HG03039 (cell line): Measurements from ENCODE around the gene EIF4EBP2.

Experiments used
- ATAC-seq: cut with Tn5 transposase; IDR thresholded peaks from one replicate; pipeline ENCODE4 v1.9.1; 2021; ENCODE audit warnings: mild to moderate bottlenecking, moderate library complexity; ENCODE audit not compliant: unreplicated experiment

EIF4EBP2 gene

GRCh38 chr10:70404036-70404786 is at the start of gene EIF4EBP2:
Gene EIF4EBP2, plus strand, starts transcription at chr10:70404145. Its CDS starts 257 bp downstream, at chr10:70404402.
- ATAC-seq = peak; percentile 81

GRCh38 chr10:70354556-70354955 is 49.4 kb upstream of the EIF4EBP2 start:
- peak; percentile 22 for ATAC-seq

DNA sequence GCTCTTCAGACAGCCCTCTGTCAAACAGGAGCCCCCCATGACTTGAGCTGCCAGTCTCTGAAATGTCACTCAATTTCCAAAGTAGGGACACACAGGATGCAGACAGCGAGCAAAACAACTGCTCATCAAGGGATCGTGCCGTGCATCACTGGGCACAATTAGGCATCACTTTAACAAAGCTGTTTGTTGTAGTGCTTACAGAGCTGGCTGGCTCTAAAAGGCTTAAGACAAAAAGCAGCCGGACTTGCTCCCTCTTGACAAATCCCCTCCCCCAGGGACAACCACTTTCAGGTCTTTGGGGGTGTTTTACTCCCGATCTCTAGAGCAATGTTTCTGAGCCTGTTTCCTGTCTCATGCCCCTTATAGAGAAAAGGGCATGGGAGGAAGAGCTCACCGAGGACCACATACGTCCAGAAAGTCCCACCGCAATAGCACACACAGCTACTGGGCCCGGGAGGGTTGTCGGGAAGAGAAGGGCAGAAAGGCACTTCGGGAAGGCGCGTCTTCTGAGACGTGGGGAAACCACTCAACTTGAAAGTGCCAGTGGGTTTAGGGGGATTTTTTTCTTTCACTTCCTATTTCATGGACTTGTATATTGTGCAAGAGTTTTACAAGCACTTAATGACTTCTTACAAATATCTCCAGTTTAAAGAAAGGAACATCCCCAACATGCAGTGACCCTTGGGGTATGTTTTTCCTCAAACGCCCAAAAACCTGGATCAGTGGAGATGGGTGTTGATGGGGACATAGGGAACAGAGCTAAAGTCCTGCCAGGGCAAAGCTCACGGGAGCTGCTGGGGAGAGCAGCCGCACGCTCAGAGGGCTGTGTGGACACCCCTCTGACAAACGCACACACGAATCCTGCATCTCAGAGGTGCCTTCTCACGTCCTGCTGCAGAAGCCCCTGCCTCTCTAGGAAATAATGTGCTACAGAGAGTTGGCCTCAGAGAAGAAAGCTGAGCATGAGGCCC is 48.6 kb upstream of the EIF4EBP2 start:
- ATAC-seq = peak; percentile 69

DNA sequence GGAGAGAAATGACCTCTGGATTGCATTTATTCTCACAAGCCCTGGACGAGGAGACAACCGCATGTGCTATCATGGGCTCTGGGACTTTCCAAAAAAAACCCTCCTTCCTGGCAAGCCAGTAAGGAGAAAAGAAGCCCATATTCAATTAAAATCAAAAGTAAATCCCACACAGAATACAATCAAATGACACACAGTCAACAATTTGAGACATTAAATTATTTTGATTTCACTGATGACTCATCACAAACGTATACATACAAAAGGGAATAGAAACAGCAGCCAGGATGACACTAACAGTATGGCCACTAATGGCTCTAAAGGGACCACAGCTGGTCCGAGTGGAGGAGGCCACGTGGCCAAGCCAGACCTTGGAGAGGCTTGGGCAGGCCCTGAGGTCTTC is 46.4 kb upstream of the EIF4EBP2 start:
- ATAC-seq = no peak

- no peak for ATAC-seq
These were observed 45.5 kb upstream of the EIF4EBP2 start for GRCh38 chr10:70358446-70358845.

DNA sequence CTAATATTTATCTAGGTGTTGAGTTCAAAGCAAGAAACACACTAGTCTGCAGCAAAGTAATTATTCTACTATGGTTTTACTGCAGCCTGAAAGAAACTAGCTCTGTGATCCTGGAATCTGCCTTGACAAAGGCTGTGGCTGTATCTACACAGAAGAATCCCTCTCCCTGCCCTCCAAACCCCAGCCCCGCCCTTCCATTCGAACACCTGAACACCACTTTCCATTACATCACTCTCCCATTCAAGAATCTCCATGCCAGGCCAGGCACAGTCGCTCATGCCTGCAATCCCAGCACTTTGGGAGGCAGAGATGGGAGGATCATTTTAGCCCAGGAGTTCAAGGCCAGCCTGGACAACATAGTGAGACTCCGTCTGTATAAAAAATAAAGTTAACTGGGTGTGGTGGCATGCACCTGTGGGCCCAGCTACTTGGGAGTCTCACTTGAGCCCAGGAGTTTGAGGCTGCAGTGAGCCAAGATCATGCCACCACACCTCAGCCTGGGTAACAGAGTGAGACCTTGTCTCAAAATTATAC is 44.9 kb upstream of the EIF4EBP2 start:
- ATAC-seq = no peak

DNA sequence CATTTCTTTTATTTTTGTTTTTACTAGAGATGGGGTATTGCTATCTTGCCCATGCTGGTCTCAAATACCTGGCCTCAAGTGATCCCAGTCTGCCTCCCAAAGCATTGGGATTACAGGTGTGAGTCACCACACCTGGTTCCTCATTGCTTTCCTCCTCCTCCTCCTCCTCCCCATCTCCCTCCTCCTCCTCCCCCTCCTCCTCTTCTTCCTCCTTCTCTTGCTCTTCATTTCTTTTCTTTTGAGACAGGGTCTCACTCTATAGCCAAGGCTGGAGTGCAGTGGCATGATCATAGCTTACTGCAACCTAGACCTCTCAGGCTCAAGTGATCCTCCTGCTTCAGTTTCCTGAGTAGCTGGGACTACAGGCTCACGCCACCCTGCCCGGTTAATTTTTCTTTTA is 43.7 kb upstream of the EIF4EBP2 start:
- no peak for ATAC-seq

GRCh38 chr10:70362328-70362727 is 41.6 kb upstream of the EIF4EBP2 start:
- ATAC-seq = no peak

- ATAC-seq = no peak
These were observed 40.7 kb upstream of the EIF4EBP2 start for GRCh38 chr10:70363292-70363691.

DNA sequence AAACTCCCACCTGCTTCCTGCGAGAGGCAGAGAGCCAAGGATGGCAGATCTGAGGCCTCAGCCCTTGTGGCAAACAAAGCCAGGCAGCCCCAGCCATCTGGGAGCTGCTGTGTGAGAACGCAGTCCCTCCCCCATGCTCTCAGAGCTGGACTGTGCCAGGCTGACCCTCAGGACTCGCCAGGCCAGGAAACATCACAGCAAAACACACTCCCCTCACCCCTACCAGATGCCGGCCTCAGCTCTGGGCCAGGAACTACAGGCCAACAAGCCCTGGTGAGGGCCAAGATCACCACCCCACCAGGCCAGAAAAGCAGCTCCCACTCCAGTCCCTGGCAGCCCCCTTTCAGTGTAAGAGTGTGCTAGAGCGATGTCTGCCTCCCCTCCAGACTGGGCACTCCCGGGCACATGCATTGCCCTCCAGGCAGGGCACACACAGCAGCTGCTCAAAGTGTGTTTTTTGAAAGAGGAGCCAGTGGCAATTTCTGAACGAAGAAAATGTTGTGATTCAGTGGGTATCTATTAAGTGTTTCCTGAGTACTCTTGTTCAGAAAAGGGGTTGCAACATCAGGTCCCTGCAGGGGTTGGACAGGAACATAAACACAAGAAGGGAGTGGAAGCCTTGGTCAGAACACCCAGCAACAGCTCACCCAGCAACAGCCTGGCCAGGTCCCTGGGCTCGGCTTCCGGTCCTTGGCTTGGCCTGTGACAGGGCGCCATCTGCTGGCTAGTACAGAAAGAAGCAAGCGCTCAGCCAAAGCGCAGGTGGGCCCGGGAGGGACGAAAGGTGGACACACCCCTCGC is 39.8 kb upstream of the EIF4EBP2 start:
- ATAC-seq = peak; percentile 78

GRCh38 chr10:70364772-70365091 is 39.2 kb upstream of the EIF4EBP2 start:
- ATAC-seq = no peak

- ATAC-seq = no peak
These were observed 36.6 kb upstream of the EIF4EBP2 start for GRCh38 chr10:70367195-70367796.

- no peak for ATAC-seq
These were observed 35.0 kb upstream of the EIF4EBP2 start for GRCh38 chr10:70368774-70369482.

- no peak for ATAC-seq
These were observed 34.4 kb upstream of the EIF4EBP2 start for GRCh38 chr10:70369498-70370018.

GRCh38 chr10:70370766-70371165 is 33.2 kb upstream of the EIF4EBP2 start:
- no peak for ATAC-seq

DNA sequence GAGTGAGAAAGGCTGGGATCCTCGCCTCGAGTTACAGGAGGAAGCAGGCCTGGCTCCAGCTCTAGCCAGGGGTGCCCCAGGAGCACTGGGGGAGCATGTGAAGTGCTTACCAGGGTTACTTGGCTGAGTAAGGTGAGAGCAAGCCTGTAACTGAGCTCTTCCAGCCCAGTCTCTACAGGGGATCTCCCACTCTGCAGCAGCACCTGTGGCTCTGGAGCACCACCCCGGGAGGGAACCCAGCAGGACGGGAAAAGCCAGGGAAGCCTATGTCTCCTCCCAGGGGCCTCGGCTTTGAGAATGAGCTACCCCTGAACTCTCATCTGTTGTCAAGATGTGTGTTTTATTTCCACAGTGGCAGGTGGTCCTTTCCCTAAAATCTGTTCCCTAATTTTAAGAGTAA is 32.1 kb upstream of the EIF4EBP2 start:
- ATAC-seq = no peak

- ATAC-seq = no peak
These were observed 28.9 kb upstream of the EIF4EBP2 start for GRCh38 chr10:70374775-70375614.

GRCh38 chr10:70376436-70377378 is 27.2 kb upstream of the EIF4EBP2 start:
- ATAC-seq = no peak
